AG08396 (cell line): ENCODE results near the gene PRRT1.
"Not testable (repeated sequence)": the region's sequence is repeated elsewhere in the genome, so short reads cannot be mapped to it uniquely, and the experiment has no call there.

ENCODE experiments used
- DNase-seq: peaks from one replicate; pipeline ENCODE4 v3.0.0; 2012; ENCODE audit warnings: low spot score, mixed read lengths

Gene PRRT1

GRCh38 chr6:32149932-32150870 is 1.5 kb downstream of the PRRT1 start:
- DNase-seq: no peak

GRCh38 chr6:32149092-32149755 is 2.5 kb downstream of the PRRT1 start:
- DNase-seq: no peak

GRCh38 chr6:32148289-32149091 is 3.2 kb downstream of the PRRT1 start:
- no peak for DNase-seq

- DNase-seq: no peak
These were observed 4.2 kb downstream of the PRRT1 start for GRCh38 chr6:32147401-32148132.

DNA sequence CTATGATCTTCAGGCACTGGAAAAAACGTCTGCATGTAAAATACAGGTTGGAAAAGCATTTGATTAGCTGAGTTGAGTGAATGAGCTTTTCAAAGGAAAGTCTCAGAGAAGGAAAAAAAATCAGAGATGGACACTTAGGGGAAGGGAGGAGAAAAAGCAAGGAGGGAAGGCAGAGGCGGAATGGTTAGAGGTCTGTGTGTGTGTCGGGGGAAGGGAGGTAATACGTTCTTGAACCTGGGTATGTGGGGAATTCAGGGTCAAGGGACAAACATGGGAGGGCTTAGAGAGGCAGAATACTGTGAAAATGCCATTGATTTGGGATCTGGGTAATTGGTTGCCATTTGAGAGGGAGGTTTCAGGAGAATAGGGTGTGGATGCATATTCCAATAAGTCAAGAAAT is 5.1 kb downstream of the PRRT1 start:
- no peak for DNase-seq

- DNase-seq: no peak
These were observed 5.5 kb downstream of the PRRT1 start for GRCh38 chr6:32146287-32146686.

- DNase-seq: not testable (repeated sequence)
These were observed 7.5 kb downstream of the PRRT1 start for GRCh38 chr6:32144238-32144637.

DNA sequence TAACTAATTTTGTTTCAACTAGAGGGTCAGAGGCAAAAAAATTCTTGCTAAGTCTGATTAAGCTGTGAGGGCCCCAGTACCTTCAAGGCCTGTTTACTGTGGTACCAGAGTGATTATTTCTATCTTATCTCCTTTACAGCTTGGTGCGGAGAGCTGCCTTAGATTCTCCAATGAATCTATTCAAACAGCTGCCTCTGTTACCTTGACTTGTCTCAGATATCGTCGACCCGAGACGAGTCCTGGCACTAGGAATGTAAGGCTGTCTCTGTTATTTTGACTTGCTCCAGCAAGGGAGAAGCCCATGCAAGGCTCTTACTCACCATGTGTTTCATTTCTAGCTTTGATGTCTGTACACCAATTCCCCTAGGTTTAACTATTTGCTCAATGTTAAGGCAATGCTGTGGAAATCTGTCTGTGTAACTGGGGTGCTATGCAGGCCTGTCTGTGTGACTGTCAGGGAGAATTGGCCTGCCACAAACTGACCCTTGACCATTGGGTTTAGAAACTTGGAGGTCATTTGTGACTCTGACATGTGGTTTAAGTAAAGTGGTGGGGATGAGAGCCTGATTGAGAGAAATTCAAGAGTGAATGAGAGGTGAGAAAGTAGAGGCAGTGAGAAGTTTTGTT is 11.2 kb downstream of the PRRT1 start:
- no peak for DNase-seq

DNA sequence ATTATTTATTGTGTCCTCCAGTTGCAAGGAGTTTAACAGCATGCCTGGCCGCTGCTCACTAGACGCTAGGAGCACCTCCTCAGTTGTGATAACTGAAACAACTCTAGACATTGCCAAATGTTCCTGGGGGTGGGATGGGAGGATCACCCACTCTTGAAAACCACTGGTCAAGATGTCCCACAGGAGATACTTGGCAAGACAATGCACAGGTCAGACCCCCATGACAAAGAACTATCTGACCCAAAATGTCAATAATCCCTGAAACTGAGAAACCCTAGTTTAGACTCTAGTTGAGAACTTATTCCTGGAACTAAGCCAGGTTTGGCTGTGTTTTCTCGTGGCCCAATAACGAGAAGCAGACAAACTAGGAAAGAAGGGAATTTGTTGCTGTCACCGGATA is 12.1 kb downstream of the PRRT1 start:
- no peak for DNase-seq

GRCh38 chr6:32137454-32137853 is 14.3 kb downstream of the PRRT1 start:
- DNase-seq: no peak

DNA sequence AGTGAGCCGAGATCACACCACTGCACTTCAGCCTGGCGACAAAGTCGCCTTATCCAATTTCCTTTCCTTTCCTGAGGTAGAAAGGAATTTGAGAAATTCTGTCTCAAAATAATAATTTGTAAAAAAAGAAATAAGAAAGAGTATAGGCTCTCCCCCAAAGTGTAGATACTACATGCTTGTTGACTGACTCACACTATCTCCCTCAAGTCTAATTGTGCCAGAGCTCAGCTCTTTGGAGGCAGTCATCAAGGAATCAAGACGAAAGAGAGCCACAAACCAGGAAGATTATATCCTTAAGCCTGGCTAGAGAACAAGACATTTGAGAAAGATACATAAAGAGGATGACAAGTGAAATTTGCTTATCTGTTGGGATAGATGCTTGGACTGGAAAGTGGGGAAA is 18.0 kb downstream of the PRRT1 start:
- no peak for DNase-seq

DNA sequence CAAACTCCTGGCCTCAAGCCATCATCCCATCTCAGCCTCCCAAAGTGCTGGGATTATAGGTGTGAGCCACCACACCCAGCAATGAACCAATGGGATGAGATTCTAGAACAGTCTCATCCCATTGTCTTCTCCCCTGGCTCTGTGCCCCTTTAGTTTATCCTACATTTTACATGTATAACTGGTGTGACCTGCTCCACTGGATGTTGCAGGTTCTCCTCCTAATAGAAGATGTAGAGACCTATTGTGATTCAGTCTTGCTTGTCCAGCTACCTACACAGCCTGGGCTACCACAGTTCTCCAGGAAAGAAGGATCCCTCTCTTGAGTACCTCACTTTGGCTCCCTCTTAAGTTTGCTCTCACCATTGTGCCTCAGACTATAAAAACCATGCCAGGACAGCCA is 19.6 kb downstream of the PRRT1 start:
- DNase-seq: no peak

GRCh38 chr6:32131439-32131948 is 20.2 kb downstream of the PRRT1 start:
- no peak for DNase-seq

DNA sequence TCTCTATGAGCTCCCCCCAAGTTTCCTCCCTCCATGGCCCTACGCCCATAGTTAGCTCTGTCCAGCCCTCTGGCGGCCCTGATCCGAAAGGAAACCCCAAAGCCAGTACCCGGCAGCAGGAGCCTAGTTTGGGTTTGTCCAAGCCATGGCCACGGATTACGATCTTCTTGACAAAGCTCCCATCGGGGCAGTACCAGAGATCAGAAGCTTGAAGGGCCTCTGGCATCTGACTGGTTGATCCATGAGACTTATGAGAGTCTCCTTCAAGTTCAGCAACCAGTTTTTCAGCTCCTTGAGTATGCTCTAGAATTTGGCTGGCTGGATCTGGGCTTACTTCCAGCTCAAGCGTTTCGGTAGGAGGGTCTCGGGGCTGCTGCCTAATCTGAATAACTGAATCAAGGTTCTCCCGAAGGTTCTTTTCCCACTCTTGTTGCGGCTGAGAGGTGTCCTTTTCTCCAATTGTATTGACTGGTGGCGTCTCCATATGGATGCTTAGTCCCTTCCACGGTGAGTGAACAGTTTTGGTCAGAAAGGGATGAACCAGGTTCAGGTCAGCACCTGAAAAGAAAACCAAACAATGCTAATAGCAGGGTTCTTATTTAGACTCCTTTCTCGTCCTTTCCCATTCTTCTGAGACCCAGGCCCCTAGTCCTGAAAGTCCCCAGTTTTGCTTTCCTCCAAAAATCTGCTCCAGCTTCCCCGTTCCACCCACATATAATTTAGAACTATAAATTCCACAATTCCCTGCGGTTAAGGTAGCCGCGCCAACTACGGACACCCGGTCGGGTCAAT is 22.2 kb downstream of the PRRT1 start:
- no peak for DNase-seq

DNA sequence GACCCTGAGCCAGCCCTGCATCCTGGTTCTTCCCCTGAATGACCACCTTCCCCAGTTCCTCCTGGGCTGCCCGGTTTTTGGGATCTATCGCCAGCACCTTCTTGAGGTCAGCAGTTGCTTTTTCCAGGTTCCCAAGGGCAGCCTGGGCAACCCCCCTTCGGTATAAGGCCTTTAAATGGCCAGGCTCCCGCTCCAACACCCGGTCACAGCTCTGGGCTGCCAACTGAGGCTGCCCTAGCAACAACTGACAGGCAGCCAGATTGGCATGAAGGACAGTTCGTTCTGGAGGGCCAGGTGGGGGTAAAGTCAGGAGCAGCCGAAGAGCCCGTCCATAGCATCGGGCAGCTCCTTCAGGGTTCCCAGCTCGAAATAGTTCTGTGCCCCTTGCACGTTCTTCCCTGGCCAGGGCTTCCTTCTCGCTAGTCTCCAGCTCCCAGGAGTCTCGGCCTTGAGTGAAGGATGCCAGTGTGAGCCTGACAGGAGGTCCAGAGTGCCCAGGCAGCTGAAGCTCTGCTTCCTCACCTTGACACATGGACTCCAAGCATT is 22.9 kb downstream of the PRRT1 start:
- no peak for DNase-seq

GRCh38 chr6:32127717-32128592 is 23.8 kb downstream of the PRRT1 start, which contains the start of gene ATF6B:
TSS of gene ATF6B (minus strand) at chr6:32128246. CDS start at chr6:32128207, 39 bp downstream.
- DNase-seq: peak; percentile 98

DNA sequence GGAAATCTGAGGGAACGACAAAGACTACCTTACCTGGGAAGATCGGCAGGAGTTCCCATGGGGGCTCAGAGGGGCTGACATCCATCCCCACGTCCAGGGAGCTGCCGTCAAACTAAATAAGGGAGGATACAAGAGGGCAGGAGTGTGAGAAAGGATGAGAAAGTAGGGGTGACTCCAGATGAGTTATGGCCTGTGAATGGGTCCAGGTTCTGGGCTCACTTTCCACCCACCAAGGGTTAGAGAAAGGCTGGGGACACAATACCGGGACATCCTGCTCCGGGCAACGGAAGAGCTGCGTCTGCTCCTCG is 24.4 kb downstream of the PRRT1 start:
- DNase-seq: no peak

- no peak for DNase-seq
These were observed 24.9 kb downstream of the PRRT1 start for GRCh38 chr6:32126880-32127279.

GRCh38 chr6:32123681-32124080 is 28.1 kb downstream of the PRRT1 start:
- no peak for DNase-seq
